A549 (cell line): ENCODE measurements around the gene GPR50. TPM values are rescaled to one million over a fixed set of nuclear protein-coding genes. Genes with fewer than 3 reads are reported as not detected.

Experiments used
- ATAC-seq, 2 experiments: fragments of 200-7000 bp in 1 of 2; fragments of >200 bp in 1 of 2; cut with Nextera tagmentation in 1 of 2; cut with Tn5 transposase in 1 of 2; 3 replicates each; pipeline versions ENCODE4 v1.8.0 to v1.9.1; 2018 to 2020; ENCODE audit warnings: mild to moderate bottlenecking in 1 of 2, moderate library complexity in 1 of 2
- CTCF ChIA-PET: fragments of 300-600 bp; sonication (Branson Sonifier 250); formaldehyde crosslinking; extraction: SDS; loops from one replicate; lab custom pipeline; 2021; ENCODE audit warnings: antibody characterized with exemption, inconsistent platforms; lab: Yijun Ruan, JAX
- POLR2A ChIA-PET: fragments of 350-600 bp; formaldehyde crosslinking; extraction: SDS; loops from one replicate; lab custom pipeline; 2021; ENCODE audit warnings: antibody characterized with exemption, inconsistent platforms; lab: Yijun Ruan, JAX
- DNase-seq, 2 experiments: peaks; one replicate each; pipeline versions ENCODE4 v3.0.0 to v3.0.0-alpha.2; 2011 to 2016; ENCODE audit warnings: low read depth in 1 of 2, low spot score in 1 of 2
- FAIRE-seq: peaks from 2 replicates; lab custom pipeline; 2011; peaks lifted over from hg19 to GRCh38; lab: Jason Lieb, UNC
- H3K27ac ChIP-seq, 2 experiments: fragments of >200 bp; sonication (Bioruptor Twin); formaldehyde crosslinking; 3 replicates each; pipeline ENCODE4 v1.5.1; 2016 to 2017
- H3K4me1 ChIP-seq: fragments of >200 bp; sonication (Bioruptor Twin); formaldehyde crosslinking; 3 replicates; pipeline ENCODE4 v1.6.1; 2016
- H3K4me2 ChIP-seq: fragments of >200 bp; sonication (Bioruptor Twin); formaldehyde crosslinking; 3 replicates; pipeline ENCODE4 v1.6.1; 2016
- H3K4me3 ChIP-seq: fragments of >200 bp; sonication (Bioruptor Twin); formaldehyde crosslinking; 3 replicates; pipeline ENCODE4 v1.5.1; 2016
- H3K9me3 ChIP-seq: fragments of >200 bp; sonication (Bioruptor Twin); formaldehyde crosslinking; 3 replicates; pipeline ENCODE4 v1.6.1; 2016
- HEYL ChIP-seq: fragments of 250-450 bp; sonication (Bioruptor Pico); IDR thresholded peaks from 2 replicates; pipeline ENCODE4 v1.8.0; 2021; ENCODE audit warnings: mild to moderate bottlenecking, moderate library complexity
- WGBS: methylation state at CpG from one replicate; pipeline ENCODE4 v1.1.6; 2017; ENCODE audit errors: missing lambda C conversion rate; 5-methylcytosine and 5-hydroxymethylcytosine counted together
- polyA plus RNA-seq, 4 experiments: library from polyadenylated mRNA; depleted of rRNA in 3 of 4; stranded (reverse); fragments of >200 nt; fragmentation: RNase III in 1 of 4; extraction: RNeasy Plus Mini Kit Qiagen cat#74134 plus additional on column Dnase treatment in 1 of 4; gene quantifications; 2 replicates in 3 of 4; 3 replicates in 1 of 4; pipeline ENCODE4 v1.2.3, GENCODE V29; 2011 to 2017
- small RNA-seq, 6 experiments: library from RNA; depleted of rRNA; stranded (forward); fragments of <200 nt; gene quantifications; one replicate each; pipeline ENCODE3, GENCODE V24; 2012

The GPR50 gene
- polyA plus RNA-seq, 2 of the 4 experiments (the other 2 are of a cell fraction) = 0.04 TPM; not detected in 1

GRCh38 chrX:151228935-151229334 is 52.6 kb downstream of the GPR50 start:
- no peak for DNase-seq
- Histone ChIP-seq H3K4me1 (no peaks in the 10 kb centered on the region), H3K4me3 (no peak overlapping the region), H3K4me2 (no peak overlapping the region), H3K9me3 (no peaks in the 10 kb centered on the region), H3K27ac (no peak overlapping the region)
- WGBS = 57% methylated on average over 4 of the region's 4 CpGs
- ATAC-seq = no peak
- CTCF ChIA-PET = no interaction called here
- no peak for FAIRE-seq
- POLR2A ChIA-PET = no interaction called here
- no peak for TF ChIP-seq HEYL (CRISPR knock-in tag)

Small RNA genes within 50 kb of the gene (small RNA-seq; reads per million reads assigned to genes)
- gene MIR4330 = 0 reads per million in 6 experiments

Other genes with a start within 250 kb of the GPR50 start
- gene HMGB3, start 193.2 kb upstream of the GPR50 start, polyA plus RNA-seq (2011; rRNA removed) = 110 and 142 TPM in 2 replicates
- 94.6 to 121 TPM (median 104 TPM) in 3 replicates for gene HMGB3, start 193.2 kb upstream of the GPR50 start, polyA plus RNA-seq (2017; fragmentation: RNase III; extraction: RNeasy Plus Mini Kit Qiagen cat#74134 plus additional on column Dnase treatment)
- 46.1 and 52.7 TPM in 2 replicates for gene VMA21, start 220.6 kb downstream of the GPR50 start, polyA plus RNA-seq (2011; rRNA removed)
- 23.9 to 25.5 TPM (median 25.2 TPM) in 3 replicates for gene VMA21, start 220.6 kb downstream of the GPR50 start, polyA plus RNA-seq (2017; fragmentation: RNase III; extraction: RNeasy Plus Mini Kit Qiagen cat#74134 plus additional on column Dnase treatment)